HepG2 (cell line): ENCODE results near the gene KRTAP12-1. TPM values are rescaled to one million over a fixed set of nuclear protein-coding genes. Genes with fewer than 3 reads are reported as not detected.

ENCODE experiments used
- ATAC-seq: fragments of 200-7000 bp; cut with Tn5 transposase; 3 replicates; pipeline ENCODE4 v1.9.1; 2020; ENCODE audit warnings: mild to moderate bottlenecking, moderate library complexity
- BruUV-seq: library from RNA; stranded (reverse); fragments of 400-500 nt; replicated peaks from 2 replicates; lab custom pipeline; 2021; lab: Mats Ljungman, UMichigan
- CTCF ChIA-PET: fragments of 300-600 bp; formaldehyde crosslinking; extraction: SDS; loops from one replicate; lab custom pipeline; 2021; ENCODE audit warnings: low total read pairs, inconsistent platforms, low intra/inter-chr PET ratio; lab: Yijun Ruan, JAX
- POLR2A ChIA-PET: fragments of 350-600 bp; sonication (Branson Sonifier 250); formaldehyde crosslinking; loops from one replicate; lab custom pipeline; 2020; ENCODE audit warnings: antibody characterized with exemption, inconsistent platforms; lab: Yijun Ruan, JAX
- DNase-seq: peaks from one replicate; pipeline ENCODE4 v3.0.0-alpha.2; 2015; ENCODE audit warnings: low spot score
- FAIRE-seq: peaks from 3 replicates; lab custom pipeline; 2011; peaks lifted over from hg19 to GRCh38; lab: Jason Lieb, UNC
- H2AFZ ChIP-seq: one replicate; pipeline ENCODE4 v1.6.1; 2011; ENCODE audit warnings: low read length, inconsistent platforms
- H3K27ac ChIP-seq: fragments of 300-600 bp; 3 replicates; pipeline ENCODE4 v1.8.0; 2011; ENCODE audit warnings: mixed run types, mild to moderate bottlenecking, mixed read lengths, low read length, inconsistent platforms; ENCODE audit not compliant: insufficient read depth; ENCODE audit errors: extremely low read length
- H3K27me3 ChIP-seq, 2 experiments: fragments of 200-600 bp in 1 of 2; 2 replicates in 1 of 2; 3 replicates in 1 of 2; pipeline versions ENCODE4 v1.6.0 to v1.8.0; 2011; ENCODE audit warnings: low read length in 2 of 2, mild to moderate bottlenecking in 2 of 2, moderate library complexity in 2 of 2, inconsistent platforms in 1 of 2; ENCODE audit not compliant: insufficient read depth in 2 of 2, control insufficient read depth in 1 of 2
- H3K36me3 ChIP-seq, 2 experiments: fragments of 200-600 bp in 1 of 2; replicated peaks in 1 of 2; 2 replicates in 1 of 2; 3 replicates in 1 of 2; pipeline versions ENCODE4 v1.5.1 to v1.8.0; 2011; ENCODE audit warnings: low read length in 2 of 2, inconsistent platforms in 1 of 2; ENCODE audit not compliant: insufficient read depth in 2 of 2, control insufficient read depth in 1 of 2
- H3K4me1 ChIP-seq: 2 replicates; pipeline ENCODE4 v1.5.1; 2012; ENCODE audit warnings: low read length, inconsistent platforms; ENCODE audit not compliant: insufficient read depth
- H3K4me2 ChIP-seq: 2 replicates; pipeline ENCODE4 v1.6.0; 2011; ENCODE audit warnings: low read depth, low read length, inconsistent platforms
- H3K4me3 ChIP-seq, 3 experiments: fragments of 200-600 bp in 1 of 3; sonication (generic), shearing (Covaris generic) in 1 of 3; replicated peaks in 1 of 3; 2 replicates each; pipeline ENCODE4 v1.5.1; 2011 to 2016; ENCODE audit warnings: low read length in 3 of 3, inconsistent platforms in 2 of 3, low read depth in 2 of 3, mild to moderate bottlenecking in 2 of 3, control low read depth in 1 of 3, mixed read lengths in 1 of 3; ENCODE audit not compliant: insufficient read depth in 1 of 3
- H3K79me2 ChIP-seq: one replicate; pipeline ENCODE4 v1.6.1; 2011; ENCODE audit warnings: low read length, inconsistent platforms; ENCODE audit not compliant: insufficient read depth
- H3K9ac ChIP-seq: 2 replicates; pipeline ENCODE4 v1.6.0; 2011; ENCODE audit warnings: mild to moderate bottlenecking, low read depth, low read length, inconsistent platforms; ENCODE audit not compliant: insufficient read depth
- H3K9me3 ChIP-seq: 2 replicates; pipeline ENCODE4 v1.5.1; 2012; ENCODE audit warnings: mild to moderate bottlenecking, low read length
- H4K20me1 ChIP-seq: 2 replicates; pipeline ENCODE4 v1.6.0; 2011; ENCODE audit warnings: inconsistent platforms, mild to moderate bottlenecking, low read length, moderate library complexity; ENCODE audit not compliant: insufficient read depth
- DDIT3 ChIP-seq: sonication (generic); formaldehyde crosslinking; IDR thresholded peaks from 2 replicates; pipeline ENCODE4 v1.4.0; 2020; ENCODE audit warnings: mild to moderate bottlenecking, missing genetic modification reagents
- DPF2 ChIP-seq: sonication (generic); formaldehyde crosslinking; IDR thresholded peaks from 2 replicates; pipeline ENCODE4 v1.4.0; 2020; ENCODE audit warnings: mild to moderate bottlenecking, low read depth, missing genetic modification reagents, borderline replicate concordance
- PRMT3 ChIP-seq: sonication (generic); formaldehyde crosslinking; IDR thresholded peaks from 2 replicates; pipeline ENCODE4 v1.8.1; 2022; ENCODE audit warnings: low read depth, mild to moderate bottlenecking, moderate library complexity, missing genetic modification reagents, borderline replicate concordance
- ZIK1 ChIP-seq: sonication (generic); formaldehyde crosslinking; IDR thresholded peaks from 2 replicates; pipeline ENCODE4 v1.5.0; 2020; ENCODE audit warnings: mild to moderate bottlenecking, low read depth, missing genetic modification reagents, borderline replicate concordance
- ZNF101 ChIP-seq: sonication (generic); formaldehyde crosslinking; IDR thresholded peaks from 2 replicates; pipeline ENCODE4 v1.4.0; 2020; ENCODE audit warnings: mild to moderate bottlenecking, low read depth, missing genetic modification reagents, borderline replicate concordance
- ZNF205 ChIP-seq: IDR thresholded peaks from 2 replicates; pipeline ENCODE4 v1.6.1; 2018; ENCODE audit warnings: missing biosample characterization, missing genetic modification reagents
- ZNF572 ChIP-seq: sonication (generic); formaldehyde crosslinking; IDR thresholded peaks from 2 replicates; pipeline ENCODE4 v1.5.1; 2020; ENCODE audit warnings: mild to moderate bottlenecking, missing genetic modification reagents
- WGBS: methylation state at CpG from one replicate; pipeline ENCODE4 v1.1.6; 2017; ENCODE audit warnings: low lambda C conversion rate; 5-methylcytosine and 5-hydroxymethylcytosine counted together
- in situ Hi-C: cut with HindIII; loops from 2 replicates; pipeline ENCODE4 v1.10.0; 2017; ENCODE audit warnings: low pct_unique_long_range_greater_than_20kb; ENCODE audit not compliant: extremely low pct_ligation_motif_present
- intact Hi-C: fragments of 100-400 bp; cut with micrococcal nuclease; formaldehyde crosslinking; loops from one replicate; pipeline ENCODE4 v1.10.0; 2022; ENCODE audit not compliant: unreplicated experiment
- polyA plus RNA-seq, 8 experiments: library from polyadenylated mRNA; depleted of rRNA in 3 of 8; stranded (reverse) in 7 of 8; unstranded in 1 of 8; fragments of >200 nt; fragmentation: Illumina TruSeq in 4 of 8; extraction: Trizol in 4 of 8; gene quantifications; 2 replicates each; pipeline versions ENCODE4 v1.2.1 to v1.2.3, GENCODE V29; 2011 to 2016; ENCODE audit warnings: low read depth in 4 of 8, missing spikeins in 1 of 8, mixed read lengths in 1 of 8; ENCODE audit not compliant: insufficient read depth in 1 of 8
- total RNA-seq, 5 experiments: library from RNA; depleted of rRNA; stranded (reverse); fragments of >200 nt; fragmentation: Illumina TruSeq; extraction: Trizol; gene quantifications; 2 replicates each; pipeline ENCODE4 v1.2.3, GENCODE V29; 2016; ENCODE audit warnings: low read depth in 1 of 5
- TF ChIP-seq, protein P1 (sequence below): sonication (generic); formaldehyde crosslinking; IDR thresholded peaks from 2 replicates; pipeline ENCODE4 v1.8.0; 2022; ENCODE audit warnings: low read depth, missing genetic modification reagents

Gene KRTAP12-1
- total and polyA plus RNA-seq, 2 of the 13 experiments (the other 11 are each of a cell fraction or from before 2014, with no cell fraction given): not detected

DNA sequence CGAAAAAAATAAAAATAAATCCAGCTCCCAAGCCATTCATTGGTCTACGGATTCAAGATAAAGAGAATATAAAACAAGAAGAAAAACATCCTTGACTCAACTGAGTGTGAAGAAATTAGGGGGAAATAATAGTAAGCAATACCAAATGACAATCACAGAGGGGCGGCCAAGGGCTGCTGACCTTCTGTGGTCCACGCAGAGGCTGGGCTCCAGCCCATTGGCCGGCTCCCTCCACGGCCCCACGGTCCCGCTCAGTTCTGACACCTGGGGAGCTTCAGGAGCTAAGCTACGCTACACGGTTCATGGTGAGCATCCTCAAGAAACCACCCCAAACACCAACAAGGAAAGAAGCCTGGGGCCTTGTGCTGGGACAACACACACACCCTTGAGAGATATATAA is 14.6 kb upstream of the KRTAP12-1 start:
- BruUV-seq: no TSS peak
- peaks cover 0 to 2% of the 10 kb centered on the region in 2 experiments; a peak in 1 of 5 replicates for H3K27me3 ChIP-seq
- no peak overlapping the region for H3K4me3 ChIP-seq
- no peak for DNase-seq
- TF ChIP-seq ZIK1 (CRISPR knock-in tag): no peak
- TF ChIP-seq DPF2: no peak
- TF ChIP-seq, protein P1, sequence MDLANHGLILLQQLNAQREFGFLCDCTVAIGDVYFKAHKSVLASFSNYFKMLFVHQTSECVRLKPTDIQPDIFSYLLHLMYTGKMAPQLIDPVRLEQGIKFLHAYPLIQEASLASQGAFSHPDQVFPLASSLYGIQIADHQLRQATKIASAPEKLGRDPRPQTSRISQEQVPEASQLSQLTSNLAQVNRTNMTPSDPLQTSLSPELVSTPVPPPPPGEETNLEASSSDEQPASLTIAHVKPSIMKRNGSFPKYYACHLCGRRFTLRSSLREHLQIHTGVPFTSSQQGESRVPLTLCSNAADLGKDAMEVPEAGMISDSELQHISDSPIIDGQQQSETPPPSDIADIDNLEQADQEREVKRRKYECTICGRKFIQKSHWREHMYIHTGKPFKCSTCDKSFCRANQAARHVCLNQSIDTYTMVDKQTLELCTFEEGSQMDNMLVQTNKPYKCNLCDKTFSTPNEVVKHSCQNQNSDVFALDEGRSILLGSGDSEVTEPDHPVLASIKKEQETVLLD (CRISPR knock-in tag): no peak
- TF ChIP-seq DDIT3 (CRISPR knock-in tag): no peak
- no peak for TF ChIP-seq ZNF572 (CRISPR knock-in tag)
- TF ChIP-seq ZNF101 (CRISPR knock-in tag): no peak
- TF ChIP-seq PRMT3 (CRISPR knock-in tag): no peak
- TF ChIP-seq ZNF205 (CRISPR knock-in tag): no peak
- peaks cover 65% of the 10 kb centered on the region for H3K4me1 ChIP-seq
- peaks cover 16% of the 10 kb centered on the region for H3K9me3 ChIP-seq
- H2AFZ ChIP-seq: no peak overlapping the region
- CTCF ChIA-PET: no interaction called here
- no peaks in the 10 kb centered on the region for H4K20me1 ChIP-seq
- H3K79me2 ChIP-seq: no peaks in the 10 kb centered on the region
- intact Hi-C loops: loop anchor here (10.0 kb wide), 1 partner anchor 62 kb away; the partner anchor contains the start of gene KRTAP10-10
- in situ Hi-C loops: no loop called here
- POLR2A ChIA-PET: no interaction called here
- H3K4me2 ChIP-seq: no peak overlapping the region
- no peak overlapping the region for H3K9ac ChIP-seq
- H3K27ac ChIP-seq: no peak overlapping the region
- FAIRE-seq: no peak
- 56% methylated on average over 4 of the region's 10 CpGs for WGBS
- H3K36me3 ChIP-seq: no peaks in the 10 kb centered on the region
- ATAC-seq: no peak
